HG03442 (cell line): ENCODE data around the gene BRSK2.

ENCODE experiments used
- ATAC-seq: cut with Tn5 transposase; IDR thresholded peaks from one replicate; pipeline ENCODE4 v1.9.1; 2021; ENCODE audit warnings: mild to moderate bottlenecking, moderate library complexity; ENCODE audit not compliant: unreplicated experiment

BRSK2 gene

DNA sequence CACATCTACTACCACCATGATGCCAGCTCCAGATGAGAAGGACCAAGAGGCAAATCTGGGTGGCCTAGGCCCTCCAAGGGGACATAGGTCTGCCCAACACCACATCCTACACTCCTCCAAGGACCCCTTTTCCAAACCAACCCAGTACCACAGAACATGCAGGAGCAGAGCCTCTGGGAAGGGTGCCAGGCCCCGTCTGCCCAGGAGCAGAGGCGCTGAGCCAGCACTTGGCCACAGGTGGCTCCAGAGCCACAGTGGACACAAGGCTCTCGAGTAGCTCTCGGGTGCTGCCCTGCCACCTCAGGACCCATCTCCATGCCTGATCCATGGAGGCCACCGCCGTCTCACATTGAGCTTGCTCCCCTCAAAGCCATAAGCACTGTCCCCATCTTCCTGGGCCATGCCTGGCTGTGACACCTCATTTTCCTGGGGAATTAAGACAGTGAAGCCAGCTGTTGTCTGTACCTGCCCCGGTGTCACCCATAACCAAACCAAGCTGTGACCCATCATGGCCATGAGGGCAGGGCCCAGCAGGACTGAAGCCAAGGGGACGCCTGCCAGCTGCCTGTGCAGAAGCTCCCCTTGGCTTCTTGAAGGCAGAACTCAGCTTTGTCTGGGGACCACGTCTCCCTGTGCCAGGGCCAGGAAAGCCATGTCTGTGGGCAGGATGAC, 89.4 kb downstream of the BRSK2 start:
- ATAC-seq = no peak

DNA sequence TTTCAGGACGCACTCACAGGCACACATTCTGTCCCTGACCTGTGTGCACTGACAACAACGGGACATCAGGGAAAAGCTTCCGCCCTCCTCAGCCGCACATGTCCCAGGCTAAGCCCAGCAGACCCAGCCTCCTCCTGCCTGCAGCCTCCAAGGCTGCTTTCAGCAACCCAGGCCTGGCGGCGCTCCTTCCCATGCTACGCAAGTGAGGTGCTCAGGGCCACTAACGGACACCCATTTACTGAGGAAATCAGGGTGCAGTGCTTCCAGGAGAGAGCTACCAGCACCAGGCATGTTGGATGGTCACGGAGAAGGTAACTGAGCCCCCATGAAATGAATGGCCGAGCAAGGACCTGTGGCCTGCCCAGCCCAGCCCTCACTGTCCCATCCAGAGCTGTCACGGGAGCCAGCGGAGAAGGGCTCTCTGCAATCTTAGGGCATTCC, 90.0 kb downstream of the BRSK2 start:
- no peak for ATAC-seq

DNA sequence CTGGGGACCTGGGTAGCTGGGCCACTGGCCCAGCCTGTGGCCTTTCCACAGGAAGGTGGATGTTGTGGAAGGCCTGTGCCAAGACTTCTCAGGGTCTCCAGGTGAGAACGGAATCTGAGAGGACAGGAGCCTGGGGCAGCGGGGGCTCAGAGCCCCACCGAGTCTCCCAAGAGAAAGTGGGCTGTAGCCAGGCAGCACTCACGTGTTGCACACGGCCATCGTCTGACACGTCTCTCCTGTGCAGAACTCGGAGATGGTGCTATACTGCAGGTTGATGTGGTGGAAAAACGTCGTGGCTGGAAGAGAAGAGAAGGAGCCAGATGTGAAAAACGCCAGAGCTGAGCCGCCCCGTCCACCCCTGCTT, 90.4 kb downstream of the BRSK2 start:
- no peak for ATAC-seq

DNA sequence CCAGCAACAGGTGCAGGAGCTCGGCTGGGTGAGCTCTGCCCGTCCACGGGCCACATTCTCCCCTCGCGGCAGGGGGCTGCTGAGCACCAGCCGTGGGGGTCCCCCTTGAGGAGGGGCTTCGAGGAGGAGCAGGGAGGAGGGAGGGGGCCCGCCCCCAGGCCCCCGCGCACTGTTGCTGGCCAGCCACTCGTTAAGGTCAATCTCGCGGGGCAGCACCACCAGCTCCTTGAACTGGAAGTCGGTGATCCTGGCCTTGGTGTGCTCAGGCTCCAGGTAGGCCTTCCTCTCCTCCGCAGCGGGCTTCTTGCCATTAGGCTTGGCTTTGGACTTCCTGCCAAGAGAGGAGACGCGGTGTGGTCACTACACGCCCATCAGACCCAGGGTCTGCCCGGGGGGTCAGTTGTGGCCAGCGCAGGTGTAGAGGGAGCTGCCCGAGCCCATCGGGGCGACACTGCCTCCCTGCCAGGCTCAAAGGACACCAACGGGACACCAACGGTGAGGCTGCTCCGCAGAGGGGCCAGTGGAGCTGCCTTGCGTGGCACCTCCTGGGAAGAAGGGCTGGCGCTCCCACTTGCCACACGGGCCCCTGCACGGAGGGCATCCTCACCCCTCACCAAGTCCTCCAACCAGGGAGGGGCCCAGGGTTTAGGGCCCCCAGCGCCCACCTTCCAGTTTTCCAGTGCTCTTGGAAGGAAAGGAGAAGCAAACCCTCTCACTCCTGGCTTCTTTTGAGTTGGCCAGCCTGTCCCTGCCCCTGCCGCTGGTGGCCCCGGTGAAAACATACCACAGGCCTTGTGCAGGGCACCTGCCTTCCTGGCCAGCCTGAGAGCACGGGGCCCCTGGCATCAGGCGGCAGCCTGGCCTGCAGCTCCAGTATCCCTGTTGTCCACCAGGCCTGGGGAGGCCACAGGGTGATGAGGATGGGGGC, 91.1 kb downstream of the BRSK2 start:
- ATAC-seq = no peak

DNA sequence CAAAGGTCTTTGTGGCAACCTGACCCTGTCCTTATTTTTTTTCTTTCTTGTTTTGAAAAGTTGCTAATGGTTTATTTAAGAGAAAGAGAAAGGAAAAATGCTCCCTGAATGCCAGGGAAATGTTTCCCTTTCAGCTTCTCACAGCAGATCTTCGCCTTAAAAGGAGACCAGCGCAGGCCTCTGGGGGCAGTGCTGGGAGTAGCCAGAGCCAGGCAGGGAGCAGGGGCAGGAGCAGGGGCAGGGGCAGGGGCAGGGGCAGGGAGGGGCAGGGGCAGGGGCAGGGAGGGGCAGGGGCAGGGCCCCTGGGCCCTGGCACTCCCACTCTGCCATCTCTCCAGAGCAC, 91.7 kb downstream of the BRSK2 start:
- no peak for ATAC-seq

DNA sequence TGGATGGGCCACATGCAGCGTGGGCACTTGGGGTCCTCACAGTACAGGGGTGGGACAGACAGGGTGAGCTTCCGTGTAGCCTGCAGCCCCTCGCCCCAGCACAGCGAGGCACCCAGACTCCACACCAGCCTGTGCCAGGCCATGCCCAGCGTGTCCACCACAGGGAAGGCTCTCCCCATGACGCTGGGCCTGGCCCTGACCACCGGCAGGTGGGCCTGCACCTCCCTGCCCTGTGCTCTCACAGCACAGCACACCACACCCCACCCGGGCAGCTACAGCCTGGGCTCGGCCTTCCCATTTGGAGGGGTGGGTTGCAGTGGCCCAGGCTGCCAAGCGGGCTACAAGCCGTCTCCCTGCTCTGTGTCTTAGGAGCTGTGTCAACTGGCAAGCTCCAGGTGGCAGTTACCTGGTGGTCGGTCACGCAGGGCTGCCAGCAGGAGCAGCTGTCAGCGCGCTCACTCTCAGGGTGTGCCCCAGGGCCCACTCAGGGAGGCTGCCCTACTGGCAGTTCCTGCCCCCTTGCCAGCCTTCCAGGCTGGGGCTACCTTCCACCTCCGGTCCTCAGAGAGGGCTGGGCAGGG, 92.2 kb downstream of the BRSK2 start:
- ATAC-seq = no peak

DNA sequence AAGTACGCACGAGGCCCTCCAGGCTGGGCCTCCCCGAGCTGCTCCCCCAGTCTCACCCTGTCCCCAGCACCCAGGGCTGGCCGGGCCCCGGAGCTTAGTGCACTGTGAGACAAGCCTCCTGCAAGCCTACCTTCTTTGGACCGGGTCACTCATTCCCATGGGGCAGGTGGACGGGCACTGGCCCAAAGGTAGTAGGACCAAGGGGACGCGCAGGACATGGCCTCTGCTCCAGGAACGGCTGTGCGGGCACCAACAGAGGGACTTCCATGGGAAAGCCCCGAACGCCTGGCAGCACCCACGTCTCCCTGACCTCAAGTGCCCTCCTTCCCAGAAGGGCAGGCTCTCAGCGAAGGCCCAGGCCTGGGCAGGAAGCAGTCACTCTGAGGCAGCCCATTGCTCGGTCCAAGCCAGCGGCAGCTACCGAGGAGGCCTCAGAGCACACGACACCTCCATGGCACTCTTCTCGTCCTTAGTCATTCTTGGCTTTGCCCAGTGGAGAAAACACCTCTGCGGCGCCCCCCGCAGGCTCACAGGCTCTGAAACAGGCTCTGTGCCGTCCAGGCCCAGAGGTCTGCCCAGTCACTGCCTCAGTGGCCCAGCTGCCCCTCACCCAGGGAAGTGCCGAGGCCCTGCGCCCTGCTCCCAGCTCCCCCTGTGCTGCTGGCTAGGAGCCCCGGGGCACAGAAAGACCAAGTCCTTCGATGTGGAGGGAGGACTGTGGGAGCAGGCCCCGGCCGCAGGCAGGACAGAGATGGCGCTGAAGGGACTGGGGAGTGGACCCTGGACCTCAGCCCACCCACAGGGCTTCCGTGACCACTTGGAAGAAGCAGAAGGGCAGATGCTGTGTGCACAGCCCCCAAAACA, 93.1 kb downstream of the BRSK2 start:
- no peak for ATAC-seq

DNA sequence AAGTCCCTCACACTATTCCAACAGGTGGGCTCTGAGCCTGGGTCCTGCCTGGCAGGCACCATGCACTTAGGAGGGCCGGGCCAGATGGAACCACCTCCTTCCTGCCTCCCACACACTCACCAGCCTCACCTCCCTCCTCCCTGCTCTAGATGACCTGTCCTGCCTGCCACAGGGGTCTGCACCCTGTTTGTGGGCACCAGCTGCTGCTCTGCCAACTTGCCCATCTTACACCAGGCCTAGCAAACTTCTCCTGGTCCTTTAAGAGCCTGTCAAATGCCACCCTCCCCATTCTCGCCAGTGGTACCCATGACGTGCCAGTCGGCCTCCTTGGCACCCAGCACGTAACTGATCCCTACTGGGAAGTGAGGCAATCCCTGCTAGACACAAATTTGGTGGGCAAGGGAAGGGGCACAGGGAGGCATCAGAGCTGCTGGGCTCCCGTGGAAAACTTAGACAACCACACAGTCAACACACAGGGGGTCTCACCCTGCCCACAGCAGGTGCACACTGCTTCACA, 93.8 kb downstream of the BRSK2 start:
- ATAC-seq = no peak

DNA sequence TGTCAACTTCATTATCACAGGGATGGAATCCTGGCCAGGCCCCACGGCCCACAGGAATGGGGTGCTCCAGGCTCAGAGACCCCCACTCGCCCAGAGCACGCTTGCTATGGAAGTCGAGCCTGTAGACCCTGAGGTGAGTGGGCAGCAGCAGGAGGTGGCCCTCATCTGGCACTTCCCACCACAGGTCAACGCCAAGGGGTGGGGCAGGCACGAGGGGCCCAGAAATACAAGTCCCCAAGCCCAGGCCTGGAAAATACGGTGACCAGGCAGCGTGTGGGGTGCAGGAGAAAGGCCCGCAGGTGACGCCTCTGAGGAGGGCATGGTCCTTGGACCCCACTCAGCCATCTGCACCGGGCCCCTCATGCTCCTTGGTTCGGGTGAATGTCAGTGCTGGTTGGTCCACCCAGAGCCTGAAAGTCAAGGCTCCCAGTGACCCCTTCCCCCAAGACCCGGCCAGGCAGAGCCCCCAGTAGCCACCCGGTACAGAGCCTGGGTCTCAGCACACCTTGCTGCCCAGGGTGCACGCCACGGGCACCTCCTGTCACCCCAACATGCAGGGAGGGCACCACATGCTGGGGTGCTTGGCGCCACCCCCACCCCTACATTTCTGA, 94.4 kb downstream of the BRSK2 start:
- ATAC-seq = no peak

DNA sequence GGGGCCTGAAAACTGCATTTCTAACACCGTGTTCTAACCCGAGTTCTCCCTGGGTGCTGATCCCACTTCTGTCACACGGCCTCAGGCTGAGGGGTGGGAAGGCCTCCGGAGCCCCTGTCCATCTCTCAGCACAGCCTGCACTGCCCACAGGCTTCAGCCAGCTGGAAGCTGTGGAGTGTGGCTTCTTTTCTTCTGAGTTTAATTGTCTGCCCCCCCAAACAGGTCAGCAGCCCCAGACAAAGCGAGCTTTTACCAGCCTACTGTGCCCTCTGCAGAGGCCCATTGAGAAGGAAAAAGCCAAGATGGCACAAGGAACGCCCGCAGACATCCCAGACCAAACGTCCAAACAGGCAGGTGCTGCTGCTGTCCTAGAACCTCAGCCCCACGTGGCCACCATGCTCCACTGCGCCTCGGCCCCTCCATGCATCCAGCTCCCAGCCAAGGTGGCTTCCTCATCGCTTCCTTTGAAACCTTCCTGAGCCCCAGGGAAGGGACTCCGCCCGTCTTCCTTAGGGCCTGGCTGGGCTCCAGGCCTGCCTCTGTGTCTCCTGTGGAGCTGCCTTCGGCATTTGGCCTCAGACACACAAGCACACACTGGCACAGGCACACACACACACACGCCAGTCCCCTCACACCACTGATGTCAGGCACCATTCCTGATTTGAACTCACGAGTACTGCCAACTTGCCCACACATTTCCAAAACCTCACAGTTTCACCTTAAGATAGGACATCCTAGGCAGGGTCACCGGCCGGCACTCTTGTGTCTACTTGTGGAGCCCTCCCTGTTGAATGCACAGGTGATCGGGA, 95.2 kb downstream of the BRSK2 start:
- no peak for ATAC-seq

DNA sequence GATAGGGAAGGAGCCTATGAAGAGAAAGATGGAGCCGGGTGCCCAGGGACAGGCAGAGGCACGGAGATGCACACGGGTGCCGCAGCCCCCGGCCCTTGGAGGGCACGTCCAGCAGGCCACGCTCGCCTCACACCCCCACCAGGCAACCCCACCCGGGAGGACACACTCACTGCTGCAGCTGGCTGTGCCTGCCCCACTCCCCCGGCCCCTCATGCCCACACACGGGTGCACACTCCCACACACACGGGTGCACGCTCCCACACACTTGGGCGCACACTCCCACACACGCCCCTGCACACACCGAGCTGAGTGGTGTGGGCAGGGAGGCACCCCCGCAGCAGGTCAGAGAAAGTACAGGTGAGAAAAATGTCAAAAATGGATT, 95.8 kb downstream of the BRSK2 start:
- ATAC-seq = no peak

DNA sequence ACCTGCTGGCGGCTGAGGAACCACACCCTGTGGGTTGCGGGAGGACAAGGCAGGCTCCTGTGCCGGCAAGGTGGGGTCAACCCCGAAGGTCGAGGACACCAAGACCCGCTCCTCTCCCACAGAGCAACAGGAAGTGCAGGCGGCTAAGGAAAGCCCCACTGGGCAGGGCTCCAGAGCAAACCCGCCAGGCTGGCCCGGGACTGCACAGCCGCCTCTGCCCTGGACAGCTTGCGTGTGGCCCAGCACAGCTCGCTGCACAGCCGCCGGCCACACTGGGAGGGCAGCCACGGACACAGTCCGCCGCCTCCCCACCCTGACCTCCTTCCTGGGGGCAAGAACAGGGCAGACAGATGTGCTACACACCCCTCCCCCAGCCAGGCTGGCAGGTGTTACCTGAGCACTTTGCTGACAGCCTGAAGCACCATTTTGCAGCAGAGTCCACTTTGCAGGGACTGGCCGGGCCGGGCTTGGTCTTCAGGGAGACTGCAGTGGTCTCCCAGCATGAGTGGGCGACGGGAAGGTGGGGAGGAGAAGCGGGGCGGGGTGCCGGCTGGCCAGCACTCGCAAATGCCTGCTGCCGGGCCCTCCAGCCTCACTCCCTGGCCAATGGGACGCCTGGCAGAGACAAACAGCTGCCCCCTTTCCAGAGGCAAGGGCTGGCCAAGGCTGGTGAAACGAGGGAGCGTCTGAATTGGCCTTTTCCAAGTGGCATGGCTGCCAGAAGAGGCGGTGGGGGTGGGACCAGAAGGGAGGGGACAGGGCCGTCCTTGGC, 96.5 kb downstream of the BRSK2 start, which contains the start of gene MOB2:
MOB2 (minus strand) TSS at position 726 of the 772 bp plus-strand sequence; CDS start at position 503, 223 bp downstream.
- no peak for ATAC-seq

DNA sequence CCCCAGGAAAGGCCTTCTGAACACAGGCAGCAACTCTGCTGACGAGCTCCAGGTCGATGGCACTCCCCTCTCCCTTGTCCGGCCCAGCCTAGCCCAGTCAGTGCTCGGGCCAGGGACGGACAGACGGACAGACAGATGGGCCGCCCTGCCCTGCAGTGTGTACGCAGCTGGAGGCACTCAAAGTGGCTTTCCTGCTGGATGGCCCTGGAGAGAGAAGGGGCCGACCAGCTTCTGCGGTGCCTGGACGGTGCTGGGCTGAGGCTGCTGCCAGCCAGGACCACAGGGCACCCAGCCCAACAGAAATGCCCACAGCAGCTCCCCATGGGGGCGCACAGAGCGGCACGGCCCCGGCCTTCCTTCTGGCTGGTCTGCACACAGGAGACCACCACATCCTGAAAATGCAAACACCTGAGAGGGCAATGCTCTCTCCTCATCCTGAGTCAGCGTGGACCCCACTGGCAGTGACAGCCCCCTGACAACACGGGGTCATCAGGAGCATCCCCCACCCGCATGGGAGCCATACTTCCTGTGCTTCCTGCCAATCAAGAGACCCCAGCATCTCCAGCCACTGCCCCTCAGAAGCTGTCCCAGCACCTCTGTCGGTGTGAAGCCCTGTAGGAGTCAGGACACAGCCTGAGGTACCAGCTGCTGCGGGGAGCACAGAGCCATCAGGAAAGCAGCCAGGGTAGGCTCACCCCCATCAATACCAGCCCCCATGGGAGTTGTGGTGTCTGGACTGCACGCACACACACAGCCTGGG, 97.5 kb downstream of the BRSK2 start:
- no peak for ATAC-seq

DNA sequence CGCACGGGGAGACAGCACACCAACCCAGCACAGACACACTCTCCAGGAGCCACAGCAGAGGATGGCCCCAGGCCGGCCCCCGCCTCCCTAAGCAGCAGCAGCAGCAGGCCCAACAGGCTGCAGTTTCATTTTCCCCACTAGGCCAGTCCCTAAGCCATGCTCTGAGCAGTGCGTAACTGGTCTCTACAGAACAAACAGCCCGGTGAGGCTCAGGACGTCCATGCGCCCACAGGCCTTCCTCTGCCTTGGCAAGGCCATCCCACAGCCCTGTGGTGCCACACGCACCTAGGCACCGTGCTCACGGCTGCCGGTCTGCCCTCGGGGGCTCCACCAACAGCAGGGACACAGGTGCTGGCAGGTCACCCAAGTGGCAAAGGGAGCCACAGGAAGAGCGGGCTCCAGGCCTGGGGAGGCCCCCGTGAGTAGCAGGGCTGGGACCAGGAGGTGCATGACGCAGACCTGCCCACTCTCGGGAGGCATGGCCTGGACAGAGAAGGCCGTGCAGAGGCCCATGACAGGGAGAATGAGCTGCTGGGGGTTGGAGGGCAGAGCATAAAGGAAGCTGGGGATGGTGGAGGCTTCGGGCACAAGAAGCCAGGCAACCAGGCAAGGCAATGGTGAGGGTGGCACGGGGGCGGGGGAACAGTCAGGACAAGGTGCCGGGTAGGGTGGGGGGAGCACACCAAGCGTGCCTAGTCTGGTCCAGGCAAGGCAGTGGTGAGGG, 98.3 kb downstream of the BRSK2 start:
- ATAC-seq = no peak

DNA sequence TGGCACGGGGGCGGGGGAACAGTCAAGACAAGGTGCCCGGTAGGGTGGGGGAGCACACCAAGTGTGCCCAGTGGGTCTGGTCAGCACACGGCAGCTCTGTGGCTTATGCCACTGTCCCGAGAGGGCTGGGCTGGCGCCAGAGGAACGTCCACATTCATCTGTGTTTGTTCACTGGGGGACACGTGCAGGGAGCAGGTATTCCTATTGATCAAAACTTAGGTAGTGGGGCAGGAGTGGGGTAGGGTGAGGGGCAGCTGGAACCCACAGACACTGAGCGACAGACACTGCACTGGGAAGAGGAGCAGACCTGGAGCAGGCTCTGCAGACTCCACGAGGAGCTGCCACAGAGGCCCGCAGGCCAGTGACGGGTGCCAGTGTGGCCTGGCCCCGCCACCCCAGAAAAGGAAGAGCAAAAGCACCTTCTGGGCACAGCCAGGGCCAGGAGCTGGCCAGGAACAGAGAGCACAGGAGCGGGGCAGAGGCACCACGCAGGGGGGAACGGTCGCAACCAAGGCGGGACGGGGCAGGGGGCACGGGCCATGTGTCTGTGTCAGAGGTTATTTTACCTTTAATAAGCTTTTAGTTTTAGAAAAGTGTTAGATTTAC, 98.9 kb downstream of the BRSK2 start:
- no peak for ATAC-seq

DNA sequence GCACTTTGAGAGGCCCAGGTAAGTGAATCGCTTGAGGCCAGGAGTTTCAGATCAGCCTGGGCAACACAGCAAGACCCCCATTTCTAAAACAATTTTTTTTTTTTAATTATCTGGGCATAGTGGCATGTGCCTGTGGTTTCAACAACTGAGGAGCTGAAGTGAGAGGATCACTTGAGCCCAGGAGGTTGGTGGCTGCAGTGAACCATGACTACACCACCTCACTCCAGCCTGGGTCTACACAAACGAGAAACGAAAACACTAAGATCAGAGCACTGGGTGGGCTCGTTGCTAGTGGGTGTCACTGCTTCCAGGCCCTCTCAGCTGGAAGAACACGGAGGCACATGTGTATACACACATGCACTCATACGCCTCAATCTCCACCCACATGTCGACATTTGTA, 100.9 kb downstream of the BRSK2 start:
- ATAC-seq = no peak

DNA sequence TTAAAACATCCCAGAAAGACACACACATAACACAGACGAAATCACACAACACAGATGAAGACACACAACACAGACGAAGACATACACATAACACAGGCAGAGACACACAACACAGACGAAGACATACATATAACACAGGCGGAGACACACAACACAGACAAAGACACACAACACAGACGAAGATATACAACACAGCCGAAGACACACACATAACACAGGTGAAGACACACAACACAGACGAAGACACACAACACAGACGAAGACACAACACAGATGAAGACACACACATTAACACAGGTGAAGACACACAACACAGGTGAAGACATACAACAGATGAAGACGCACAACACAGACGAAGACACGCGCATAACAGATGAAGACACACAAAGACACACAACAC, 101.6 kb downstream of the BRSK2 start:
- no peak for ATAC-seq
